Neuron (in vitro differentiated cells): Measurements from ENCODE around the gene GET4.

Source experiments
- H2AFZ ChIP-seq: one replicate; pipeline ENCODE4 v1.6.1; 2013; ENCODE audit warnings: low read depth, mild to moderate bottlenecking, inconsistent platforms, low read length, moderate library complexity
- H3K27me3 ChIP-seq: one replicate; pipeline ENCODE4 v1.6.1; 2013; ENCODE audit warnings: low read length; ENCODE audit not compliant: insufficient read depth
- H3K36me3 ChIP-seq: one replicate; pipeline ENCODE4 v1.6.1; 2013; ENCODE audit warnings: low read length; ENCODE audit not compliant: insufficient read depth
- H3K4me1 ChIP-seq: one replicate; pipeline ENCODE4 v1.6.1; 2013; ENCODE audit warnings: low read length; ENCODE audit not compliant: insufficient read depth
- H3K4me3 ChIP-seq: 2 replicates; pipeline ENCODE4 v1.5.1; 2013; ENCODE audit warnings: mild to moderate bottlenecking, low read length, moderate library complexity
- H3K9me3 ChIP-seq: one replicate; pipeline ENCODE4 v1.6.1; 2013; ENCODE audit warnings: low read length

The GET4 gene

GRCh38 chr7:879093-879492 is 2.7 kb downstream of the GET4 start:
- H3K4me1 ChIP-seq: peaks cover 9% of the 10 kb centered on the region
- peaks cover 6% of the 10 kb centered on the region for H3K36me3 ChIP-seq
- H3K9me3 ChIP-seq: no peaks in the 10 kb centered on the region
- H3K4me3 ChIP-seq: no peak overlapping the region
- H2AFZ ChIP-seq: no peak overlapping the region
- no peaks in the 10 kb centered on the region for H3K27me3 ChIP-seq

GRCh38 chr7:879706-880105 is 3.4 kb downstream of the GET4 start:
- Histone ChIP-seq H3K9me3 (no peaks in the 10 kb centered on the region), H3K27me3 (no peaks in the 10 kb centered on the region), H3K4me3 (no peak overlapping the region), H3K36me3 (peaks cover 6% of the 10 kb centered on the region), H2AFZ (no peak overlapping the region), H3K4me1 (peaks cover 6% of the 10 kb centered on the region)

GRCh38 chr7:880450-880849 is 4.1 kb downstream of the GET4 start:
- H3K36me3 ChIP-seq: peaks cover 2% of the 10 kb centered on the region
- no peaks in the 10 kb centered on the region for H3K27me3 ChIP-seq
- no peak overlapping the region for H2AFZ ChIP-seq
- no peak overlapping the region for H3K4me3 ChIP-seq
- peaks cover 6% of the 10 kb centered on the region for H3K4me1 ChIP-seq
- H3K9me3 ChIP-seq: no peaks in the 10 kb centered on the region

GRCh38 chr7:881441-882234 is 5.3 kb downstream of the GET4 start:
- no peak overlapping the region for H3K4me3 ChIP-seq
- H2AFZ ChIP-seq: no peak overlapping the region
- peaks cover 4% of the 10 kb centered on the region for H3K36me3 ChIP-seq
- H3K9me3 ChIP-seq: no peaks in the 10 kb centered on the region
- no peaks in the 10 kb centered on the region for H3K27me3 ChIP-seq
- H3K4me1 ChIP-seq: peaks cover 6% of the 10 kb centered on the region

GRCh38 chr7:882336-883035 is 6.1 kb downstream of the GET4 start:
- Histone ChIP-seq H3K9me3 (no peaks in the 10 kb centered on the region), H3K4me3 (no peak overlapping the region), H3K4me1 (peaks cover 6% of the 10 kb centered on the region), H3K27me3 (no peaks in the 10 kb centered on the region), H2AFZ (no peak overlapping the region), H3K36me3 (peaks cover 12% of the 10 kb centered on the region)

- H3K27me3 ChIP-seq: no peaks in the 10 kb centered on the region
- peaks cover 20% of the 10 kb centered on the region for H3K36me3 ChIP-seq
- H3K9me3 ChIP-seq: no peaks in the 10 kb centered on the region
- H2AFZ ChIP-seq: no peak overlapping the region
- no peaks in the 10 kb centered on the region for H3K4me1 ChIP-seq
- no peak overlapping the region for H3K4me3 ChIP-seq
These were observed 7.0 kb downstream of the GET4 start for GRCh38 chr7:883055-884021.

GRCh38 chr7:884191-885003 is 8.0 kb downstream of the GET4 start:
- Histone ChIP-seq H3K36me3 (peaks cover 28% of the 10 kb centered on the region), H3K4me1 (no peaks in the 10 kb centered on the region), H3K27me3 (no peaks in the 10 kb centered on the region), H3K9me3 (no peaks in the 10 kb centered on the region), H2AFZ (no peak overlapping the region), H3K4me3 (no peak overlapping the region)

GRCh38 chr7:885261-885892 is 9.0 kb downstream of the GET4 start:
- H2AFZ ChIP-seq: no peak overlapping the region
- no peak overlapping the region for H3K4me3 ChIP-seq
- H3K36me3 ChIP-seq: peaks cover 29% of the 10 kb centered on the region

GRCh38 chr7:885893-886625 is 9.7 kb downstream of the GET4 start:
- H3K27me3 ChIP-seq: no peaks in the 10 kb centered on the region
- H3K9me3 ChIP-seq: no peaks in the 10 kb centered on the region
- no peak overlapping the region for H2AFZ ChIP-seq
- H3K4me3 ChIP-seq: no peak overlapping the region
- H3K4me1 ChIP-seq: no peaks in the 10 kb centered on the region
- peaks cover 36% of the 10 kb centered on the region for H3K36me3 ChIP-seq

More at GRCh38 chr7:885261-885892, 9.0 kb downstream of the GET4 start:
- no peaks in the 10 kb centered on the region for H3K4me1 ChIP-seq
- H3K27me3 ChIP-seq: no peaks in the 10 kb centered on the region
- no peaks in the 10 kb centered on the region for H3K9me3 ChIP-seq

GRCh38 chr7:886626-887487 is 10.5 kb downstream of the GET4 start:
- Histone ChIP-seq H3K36me3 (peaks cover 41% of the 10 kb centered on the region), H3K27me3 (no peaks in the 10 kb centered on the region), H2AFZ (no peak overlapping the region), H3K9me3 (no peaks in the 10 kb centered on the region), H3K4me3 (no peak overlapping the region), H3K4me1 (no peaks in the 10 kb centered on the region)

GRCh38 chr7:887488-887820 is 11.1 kb downstream of the GET4 start:
- H3K9me3 ChIP-seq: no peaks in the 10 kb centered on the region
- no peaks in the 10 kb centered on the region for H3K27me3 ChIP-seq
- no peak overlapping the region for H2AFZ ChIP-seq
- H3K36me3 ChIP-seq: peaks cover 47% of the 10 kb centered on the region
- H3K4me1 ChIP-seq: no peaks in the 10 kb centered on the region
- no peak overlapping the region for H3K4me3 ChIP-seq
